Gastroesophageal sphincter (tissue), 3 donors: ENCODE measurements around the gene FAM228B.

Experiments used
- EP300 ChIP-seq: sonication (generic); formaldehyde crosslinking; IDR thresholded peaks from one replicate; pipeline ENCODE4 v1.6.1; 2017; ENCODE audit warnings: antibody characterized with exemption, mild to moderate bottlenecking
- POLR2A ChIP-seq, 2 donors: fragments of 450-650 bp; IDR thresholded peaks; one replicate each; pipeline ENCODE4 v1.6.1; 2017; ENCODE audit warnings: antibody characterized with exemption in 2 of 2, mild to moderate bottlenecking in 2 of 2, moderate library complexity in 1 of 2
- POLR2AphosphoS5 ChIP-seq: sonication (generic); formaldehyde crosslinking; IDR thresholded peaks from one replicate; pipeline ENCODE4 v1.6.1; 2017; ENCODE audit warnings: antibody characterized with exemption
- TF ChIP-seq, protein P1 (sequence below), 4 experiments: fragments of 200-600 bp in 2 of 4; fragments of 450-650 bp in 2 of 4; sonication (generic) in 1 of 4; IDR thresholded peaks; one replicate each; pipeline ENCODE4 v1.5.1; 2017 to 2019; ENCODE audit warnings: antibody characterized with exemption in 4 of 4, mild to moderate bottlenecking in 2 of 4, moderate library complexity in 2 of 4

GRCh38 chr2:24122366-24123194 is 689 bp upstream of the FAM228B start:
- TF ChIP-seq, protein P1, sequence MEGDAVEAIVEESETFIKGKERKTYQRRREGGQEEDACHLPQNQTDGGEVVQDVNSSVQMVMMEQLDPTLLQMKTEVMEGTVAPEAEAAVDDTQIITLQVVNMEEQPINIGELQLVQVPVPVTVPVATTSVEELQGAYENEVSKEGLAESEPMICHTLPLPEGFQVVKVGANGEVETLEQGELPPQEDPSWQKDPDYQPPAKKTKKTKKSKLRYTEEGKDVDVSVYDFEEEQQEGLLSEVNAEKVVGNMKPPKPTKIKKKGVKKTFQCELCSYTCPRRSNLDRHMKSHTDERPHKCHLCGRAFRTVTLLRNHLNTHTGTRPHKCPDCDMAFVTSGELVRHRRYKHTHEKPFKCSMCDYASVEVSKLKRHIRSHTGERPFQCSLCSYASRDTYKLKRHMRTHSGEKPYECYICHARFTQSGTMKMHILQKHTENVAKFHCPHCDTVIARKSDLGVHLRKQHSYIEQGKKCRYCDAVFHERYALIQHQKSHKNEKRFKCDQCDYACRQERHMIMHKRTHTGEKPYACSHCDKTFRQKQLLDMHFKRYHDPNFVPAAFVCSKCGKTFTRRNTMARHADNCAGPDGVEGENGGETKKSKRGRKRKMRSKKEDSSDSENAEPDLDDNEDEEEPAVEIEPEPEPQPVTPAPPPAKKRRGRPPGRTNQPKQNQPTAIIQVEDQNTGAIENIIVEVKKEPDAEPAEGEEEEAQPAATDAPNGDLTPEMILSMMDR (IDR thresholded peaks at IDR 0.05) = no peak
- TF ChIP-seq POLR2A (IDR thresholded peaks at IDR 0.05) (no peak), POLR2AphosphoS5 (no peak), EP300 (no peak)
